ENCODE data around the gene BHLHA9.
"Not testable (repeated sequence)": the region's sequence is repeated elsewhere in the genome, so short reads cannot be mapped to it uniquely, and the experiment has no call there.

BHLHA9 gene

DNA sequence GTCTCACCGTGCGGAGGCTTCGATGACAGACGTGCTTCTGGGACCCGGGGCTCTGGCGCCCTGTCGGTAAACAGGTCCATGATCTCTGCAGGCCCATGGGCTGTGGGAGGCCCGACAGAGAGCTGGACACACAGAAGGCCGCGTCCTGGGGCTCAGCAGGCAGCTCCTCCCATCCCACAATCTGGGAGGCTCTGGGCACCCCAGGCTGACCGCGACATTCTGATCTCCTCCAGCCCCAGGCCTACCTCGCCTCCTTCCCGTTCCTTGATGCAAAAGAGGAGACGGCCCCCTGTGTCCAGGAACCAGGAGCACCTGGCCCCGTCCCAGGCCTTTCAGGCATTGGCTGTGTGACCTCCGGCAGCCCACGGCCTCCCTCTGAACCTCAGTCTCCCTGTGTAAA is 32.5 kb downstream of the BHLHA9 start:
- DNase-seq = no peak

DNA sequence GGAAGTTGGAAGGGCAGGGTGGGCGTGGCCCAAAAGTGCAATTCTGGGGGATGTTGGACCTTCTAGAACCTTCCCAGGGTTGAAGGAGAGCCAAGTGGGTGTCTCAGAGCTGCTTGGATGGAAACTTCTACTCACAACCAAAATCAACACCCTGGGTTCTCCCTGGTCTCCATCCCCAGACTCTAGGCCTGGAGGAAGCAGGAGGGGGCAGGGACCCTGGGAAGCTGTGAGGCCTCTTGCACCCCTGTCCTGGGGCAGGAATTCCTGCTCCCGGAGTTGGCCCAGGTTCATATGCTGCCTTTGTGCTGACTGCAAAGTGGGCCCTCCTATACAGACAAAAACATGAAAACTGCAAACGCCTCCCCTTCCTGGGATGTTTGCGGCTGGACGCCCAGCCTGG is 34.3 kb downstream of the BHLHA9 start:
- no peak for DNase-seq

- DNase-seq = no peak
Measured at GRCh38 chr17:1304962-1305563, 34.8 kb downstream of the BHLHA9 start.

DNA sequence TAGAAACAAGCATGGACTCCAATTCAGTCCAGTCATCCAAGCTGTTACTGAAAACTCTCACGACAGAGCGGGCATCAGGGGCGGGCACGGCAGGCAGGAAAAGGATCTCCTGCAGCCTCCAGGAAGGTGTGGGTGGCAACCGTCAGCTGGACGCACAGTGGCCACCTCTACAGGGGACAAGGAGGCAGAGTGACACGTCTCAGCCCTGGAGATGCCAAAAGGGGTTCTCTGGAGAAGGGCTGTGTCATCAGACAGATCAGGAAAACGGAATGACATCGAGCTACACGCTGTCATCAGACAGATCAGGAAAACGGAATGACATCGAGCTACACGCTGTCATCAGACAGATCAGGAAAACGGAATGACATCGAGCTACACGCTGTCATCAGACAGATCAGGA is 37.6 kb downstream of the BHLHA9 start:
- DNase-seq = not testable (repeated sequence)

DNA sequence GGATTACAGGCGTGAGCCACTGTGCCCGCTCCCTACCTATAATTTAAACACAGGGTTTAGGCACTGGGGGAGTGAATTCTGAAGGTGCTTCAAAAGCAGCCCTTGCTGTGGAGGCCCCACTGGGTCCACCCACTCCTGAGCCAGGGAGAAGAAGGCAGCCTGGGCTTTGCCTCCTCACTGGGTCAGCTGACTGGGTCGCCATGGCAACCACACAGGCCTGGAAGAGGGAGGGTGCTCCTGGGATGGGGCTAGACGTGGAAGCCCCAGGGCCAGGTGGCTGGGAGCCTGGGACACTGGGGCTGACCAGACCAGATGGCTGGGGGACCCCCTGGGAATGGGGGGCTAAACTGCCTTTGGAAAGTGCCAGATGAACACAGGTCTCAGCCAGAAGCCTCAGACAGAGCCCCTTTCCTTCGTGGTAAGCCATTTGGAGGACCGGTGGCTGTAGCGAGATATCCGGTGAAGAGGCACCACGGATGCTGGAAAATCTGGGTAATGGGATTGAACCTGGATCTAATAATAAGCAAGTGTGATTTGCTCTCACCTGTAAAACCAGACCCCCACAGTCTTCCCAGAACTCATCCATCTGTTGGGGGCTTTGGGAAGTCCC is 42.1 kb downstream of the BHLHA9 start:
- DNase-seq = no peak

DNA sequence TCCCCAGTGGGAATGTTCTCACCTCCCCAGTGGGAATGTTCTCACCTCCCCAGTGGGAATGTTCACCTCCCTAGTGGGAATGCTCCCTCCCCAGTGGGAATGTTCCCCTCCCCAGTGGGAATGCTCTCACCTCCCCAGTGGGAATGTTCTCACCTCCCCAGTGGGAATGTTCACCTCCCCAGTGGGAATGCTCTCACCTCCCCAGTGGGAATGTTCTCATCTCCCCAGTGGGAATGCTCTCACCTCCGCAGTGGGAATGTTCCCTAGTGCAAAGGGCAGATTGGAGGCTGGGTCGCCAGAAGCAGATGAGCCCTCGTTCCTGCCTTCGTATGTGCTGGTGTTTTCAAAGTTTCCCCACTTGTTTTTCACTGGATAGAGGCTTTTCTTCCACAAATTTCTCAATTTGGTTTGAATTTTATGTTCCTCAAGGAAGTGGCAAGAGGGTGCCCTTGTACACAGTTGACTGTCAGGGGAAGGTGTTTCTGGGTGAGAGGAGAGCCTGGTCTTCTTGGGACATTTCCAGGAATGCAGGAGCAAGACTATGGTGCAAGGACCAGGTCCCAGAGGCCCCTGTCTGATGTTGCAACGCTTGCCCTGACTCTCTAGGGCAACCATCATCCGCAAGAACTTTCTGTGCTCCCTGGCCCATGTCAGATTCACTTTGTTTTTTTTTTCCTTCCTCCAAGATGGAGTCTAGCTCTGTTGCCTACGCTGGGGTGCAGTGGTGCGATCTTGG is 43.2 kb downstream of the BHLHA9 start:
- DNase-seq = no peak

DNA sequence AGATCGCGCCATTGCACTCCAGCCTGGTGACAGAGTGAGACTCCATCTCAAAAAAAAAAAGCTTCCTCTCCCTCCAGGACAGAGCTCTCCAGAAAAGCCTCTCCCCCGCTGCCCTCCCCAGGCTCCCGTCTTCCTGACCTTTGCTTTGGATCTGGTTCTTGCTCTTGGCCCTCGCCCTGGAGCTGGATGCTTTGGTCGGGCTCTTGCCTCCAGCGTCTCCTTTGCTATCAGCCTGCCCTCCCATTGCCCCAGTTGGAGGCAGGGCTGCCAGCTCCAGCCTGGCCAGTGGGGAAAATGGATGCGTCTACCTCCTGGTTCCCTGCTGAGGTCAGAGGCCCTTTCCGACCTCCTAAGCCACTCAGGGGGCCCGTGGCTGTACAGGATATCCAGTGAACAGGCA is 45.2 kb downstream of the BHLHA9 start:
- DNase-seq = no peak

GRCh38 chr17:1315891-1316403 is 45.7 kb downstream of the BHLHA9 start:
- DNase-seq = no peak
